HFFc6 (cell line): ENCODE results near the gene LRP6. TPM values are rescaled to one million over a fixed set of nuclear protein-coding genes. Genes with fewer than 3 reads are reported as not detected.
"Not testable (repeated sequence)": the region's sequence is repeated elsewhere in the genome, so short reads cannot be mapped to it uniquely, and the experiment has no call there.

Experiments used
- DNase-seq: peaks from one replicate; pipeline ENCODE4 v3.0.0-alpha.2; 2018
- H3K27ac Mint-ChIP-seq: 2 replicates; pipeline ENCODE4 v1.8.0; 2020; ENCODE audit warnings: mild to moderate bottlenecking, mixed read lengths
- H3K27me3 Mint-ChIP-seq: 2 replicates; pipeline ENCODE4 v1.8.0; 2021; ENCODE audit warnings: mild to moderate bottlenecking, moderate library complexity, mixed read lengths; ENCODE audit not compliant: insufficient read depth
- H3K36me3 Mint-ChIP-seq: 2 replicates; pipeline ENCODE4 v1.8.0; 2021; ENCODE audit warnings: low read depth, mixed read lengths
- H3K4me1 Mint-ChIP-seq: 2 replicates; pipeline ENCODE4 v1.8.0; 2020; ENCODE audit warnings: low read depth, mixed read lengths
- H3K4me3 Mint-ChIP-seq: 2 replicates; pipeline ENCODE4 v1.8.0; 2020; ENCODE audit warnings: mild to moderate bottlenecking, moderate library complexity, mixed read lengths
- H3K9me3 Mint-ChIP-seq: 2 replicates; pipeline ENCODE4 v1.8.0; 2020; ENCODE audit warnings: mild to moderate bottlenecking, mixed read lengths
- CTCF ChIP-seq: fragments of 200-600 bp; sonication (generic); IDR thresholded peaks from 2 replicates; pipeline ENCODE4 v1.5.0; 2021; ENCODE audit warnings: antibody characterized with exemption, mild to moderate bottlenecking
- long read RNA-seq: library from polyadenylated mRNA; unstranded; transcript quantifications from one replicate; pipeline ENCODE4 v2.0.0, GENCODE V29; 2019
- total RNA-seq, 6 experiments: library from RNA; stranded (reverse); fragmentation: NEBNext Ultra II Directional; extraction: Animal tissue kit (Norgen Biotek cat#: 25700); gene quantifications; 2 replicates in 1 of 6; 3 replicates in 5 of 6; pipeline ENCODE4 v1.2.3, GENCODE V29; 2021

The LRP6 gene
- 10 to 100 TPM; 24.0 to 31.6 (median 27.0) TPM for total RNA-seq
- long read RNA-seq, partial matches to known transcripts, result 4 of 10 reads
- long read RNA-seq, other reads (novel, unspliced or antisense), result 6 of 10 reads

GRCh38 chr12:12266873-12267741 lies at the start of gene LRP6:
TSS of gene LRP6 (minus strand) at chr12:12267044. CDS start at chr12:12266735, 309 bp downstream.
- H3K27me3 Mint-ChIP-seq, result no peaks in the 10 kb centered on the region
- no peaks in the 10 kb centered on the region for H3K36me3 Mint-ChIP-seq
- H3K4me1 Mint-ChIP-seq, result peaks cover 29% of the 10 kb centered on the region
- H3K27ac Mint-ChIP-seq, result peak within 1 kb of the TSS; percentile 99
- no peaks in the 10 kb centered on the region for H3K9me3 Mint-ChIP-seq
- peak; percentile 91 for DNase-seq
- H3K4me3 Mint-ChIP-seq, result peak within 1 kb of the TSS; percentile 93
- TF ChIP-seq CTCF, result peak; percentile 22; the same call in 1 of the 2 replicates

GRCh38 chr12:12315838-12316237 lies 49.0 kb upstream of the LRP6 start:
- H3K36me3 Mint-ChIP-seq, result no peaks in the 10 kb centered on the region
- H3K27ac Mint-ChIP-seq, result no peak overlapping the region
- no peak overlapping the region for H3K4me3 Mint-ChIP-seq
- 0 out of 2 replicates have a peak, but pooled peaks cover 2% of the 10 kb centered on the region for H3K27me3 Mint-ChIP-seq
- no peak for TF ChIP-seq CTCF
- no peak for DNase-seq
- H3K9me3 Mint-ChIP-seq, result no peaks in the 10 kb centered on the region
- peaks cover 20% of the 10 kb centered on the region for H3K4me1 Mint-ChIP-seq

GRCh38 chr12:12310695-12311094 lies 43.9 kb upstream of the LRP6 start:
- H3K27me3 Mint-ChIP-seq, H3K4me3 Mint-ChIP-seq, H3K27ac Mint-ChIP-seq, H3K9me3 Mint-ChIP-seq, H3K36me3 Mint-ChIP-seq, H3K4me1 Mint-ChIP-seq, DNase-seq: not testable (repeated sequence)

GRCh38 chr12:12305568-12306300 lies 38.9 kb upstream of the LRP6 start:
- Mint-ChIP-seq H3K9me3 (peaks cover 5% of the 10 kb centered on the region), H3K36me3 (peaks cover 4% of the 10 kb centered on the region; the same call in 1 of the 2 replicates), H3K4me3 (no peak overlapping the region), H3K27me3 (peaks cover 5% of the 10 kb centered on the region), H3K27ac (no peak overlapping the region), H3K4me1 (no peaks in the 10 kb centered on the region)
- no peak for DNase-seq
- no peak for TF ChIP-seq CTCF

- Mint-ChIP-seq H3K36me3 (peaks cover 4% of the 10 kb centered on the region; the same call in 1 of the 2 replicates), H3K4me3 (no peak overlapping the region), H3K27ac (no peak overlapping the region), H3K9me3 (peaks cover 5% of the 10 kb centered on the region), H3K4me1 (no peaks in the 10 kb centered on the region), H3K27me3 (peaks cover 3% of the 10 kb centered on the region)
- no peak for DNase-seq
- TF ChIP-seq CTCF, result no peak
These were observed 36.1 kb upstream of the LRP6 start for GRCh38 chr12:12302976-12303375.
